HG03045 (cell line): ENCODE data around the gene ANAPC13.

Experiments used
- ATAC-seq: cut with Tn5 transposase; IDR thresholded peaks from one replicate; pipeline ENCODE4 v1.9.1; 2021; ENCODE audit warnings: mild to moderate bottlenecking, moderate library complexity; ENCODE audit not compliant: unreplicated experiment

Gene ANAPC13

GRCh38 chr3:134457376-134458074 is 28.3 kb downstream of the ANAPC13 start:
- ATAC-seq: no peak

GRCh38 chr3:134453631-134454030 is 32.2 kb downstream of the ANAPC13 start:
- ATAC-seq: no peak

GRCh38 chr3:134449951-134450350 is 35.8 kb downstream of the ANAPC13 start:
- no peak for ATAC-seq

GRCh38 chr3:134449277-134449676 is 36.5 kb downstream of the ANAPC13 start:
- ATAC-seq: no peak

GRCh38 chr3:134448664-134449063 is 37.1 kb downstream of the ANAPC13 start:
- no peak for ATAC-seq

GRCh38 chr3:134447351-134447750 is 38.4 kb downstream of the ANAPC13 start:
- no peak for ATAC-seq

GRCh38 chr3:134446800-134447199 is 39.0 kb downstream of the ANAPC13 start:
- no peak for ATAC-seq

GRCh38 chr3:134445636-134446035 is 40.1 kb downstream of the ANAPC13 start:
- no peak for ATAC-seq

- ATAC-seq: no peak
Measured at GRCh38 chr3:134445095-134445494, 40.7 kb downstream of the ANAPC13 start.

GRCh38 chr3:134441821-134442220 is 44.0 kb downstream of the ANAPC13 start:
- ATAC-seq: no peak

GRCh38 chr3:134441321-134441720 is 44.5 kb downstream of the ANAPC13 start:
- ATAC-seq: no peak

- no peak for ATAC-seq
Measured at GRCh38 chr3:134437211-134437752, 48.5 kb downstream of the ANAPC13 start.

GRCh38 chr3:134432236-134432635 is 53.5 kb downstream of the ANAPC13 start:
- ATAC-seq: no peak

- ATAC-seq: peak; percentile 67
Measured at GRCh38 chr3:134430950-134431445, 54.8 kb downstream of the ANAPC13 start.

GRCh38 chr3:134430174-134430573 is 55.6 kb downstream of the ANAPC13 start:
- no peak for ATAC-seq

- ATAC-seq: no peak
Measured at GRCh38 chr3:134428401-134428800, 57.4 kb downstream of the ANAPC13 start.
